NOMO-1 treated with dmso at 0.1 percent for 144 hours (cell line): ENCODE results near the gene CHD9.
"Not testable (repeated sequence)": the region's sequence is repeated elsewhere in the genome, so short reads cannot be mapped to it uniquely, and the experiment has no call there.

ENCODE experiments used
- DNase-seq: peaks from one replicate; lab custom pipeline; 2025; ENCODE audit not compliant: unreplicated experiment; lab: John Stamatoyannopoulos, UW

The CHD9 gene

GRCh38 chr16:53185741-53186140, 130.9 kb downstream of the CHD9 start:
- DNase-seq, result not testable (repeated sequence)

GRCh38 chr16:53187775-53188174, 133.0 kb downstream of the CHD9 start:
- DNase-seq, result no peak

- no peak for DNase-seq
Observed at GRCh38 chr16:53191413-53191812, 136.6 kb downstream of the CHD9 start.

- DNase-seq, result no peak
Observed at GRCh38 chr16:53198933-53199332, 144.1 kb downstream of the CHD9 start.

- no peak for DNase-seq
Observed at GRCh38 chr16:53201900-53202299, 147.1 kb downstream of the CHD9 start.

- DNase-seq, result no peak
Observed at GRCh38 chr16:53202398-53202797, 147.6 kb downstream of the CHD9 start.

- peak; percentile 79 for DNase-seq
Observed at GRCh38 chr16:53207810-53208752, 153.3 kb downstream of the CHD9 start.

GRCh38 chr16:53209429-53209828, 154.6 kb downstream of the CHD9 start:
- DNase-seq, result no peak

- DNase-seq, result no peak
Observed at GRCh38 chr16:53209877-53210276, 155.1 kb downstream of the CHD9 start.

- no peak for DNase-seq
Observed at GRCh38 chr16:53211253-53211652, 156.5 kb downstream of the CHD9 start.

GRCh38 chr16:53212893-53213223, 158.1 kb downstream of the CHD9 start:
- no peak for DNase-seq

- DNase-seq, result no peak
Observed at GRCh38 chr16:53213542-53213941, 158.8 kb downstream of the CHD9 start.

- peak; percentile 20 for DNase-seq
Observed at GRCh38 chr16:53216798-53217197, 162.0 kb downstream of the CHD9 start.

- DNase-seq, result no peak
Observed at GRCh38 chr16:53219371-53219770, 164.6 kb downstream of the CHD9 start.

GRCh38 chr16:53219795-53220454, 165.1 kb downstream of the CHD9 start:
- DNase-seq, result no peak

GRCh38 chr16:53220585-53220984, 165.8 kb downstream of the CHD9 start:
- no peak for DNase-seq

GRCh38 chr16:53224951-53225533, 170.3 kb downstream of the CHD9 start:
- DNase-seq, result peak; percentile 54

GRCh38 chr16:53232826-53233529, 178.2 kb downstream of the CHD9 start:
- no peak for DNase-seq

- no peak for DNase-seq
Observed at GRCh38 chr16:53234836-53235235, 180.0 kb downstream of the CHD9 start.

GRCh38 chr16:53235851-53236250, 181.1 kb downstream of the CHD9 start:
- DNase-seq, result no peak

GRCh38 chr16:53249331-53249730, 194.5 kb downstream of the CHD9 start:
- no peak for DNase-seq
